ENCODE data around the gene PPP4C. TPM values are rescaled to one million over a fixed set of nuclear protein-coding genes. Genes with fewer than 3 reads are reported as not detected.

The PPP4C gene
- polyA plus RNA-seq, 10 donors = 44.3 to 78.8 (median 57.1) TPM

DNA sequence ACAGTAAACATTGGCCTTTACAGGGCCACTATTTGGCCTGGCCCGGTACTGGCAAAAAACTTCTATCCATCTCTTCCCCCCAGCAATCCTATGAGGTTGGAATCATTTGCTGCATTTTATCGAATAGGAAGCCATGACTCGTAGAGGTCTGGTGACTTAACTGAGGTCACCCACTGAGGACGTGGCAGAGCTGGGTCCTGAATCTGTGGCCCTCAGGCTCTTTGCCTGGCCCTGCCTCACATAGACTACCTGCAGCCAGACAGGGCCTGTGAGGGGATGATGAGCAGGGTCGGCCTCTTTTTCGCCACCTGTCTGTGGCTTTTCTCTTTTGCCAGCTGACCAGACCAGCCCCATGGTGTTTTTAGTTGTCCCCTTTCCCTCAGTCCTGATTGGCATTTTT lies 1.9 kb downstream of the PPP4C start:
- DNase-seq = no peak

DNA sequence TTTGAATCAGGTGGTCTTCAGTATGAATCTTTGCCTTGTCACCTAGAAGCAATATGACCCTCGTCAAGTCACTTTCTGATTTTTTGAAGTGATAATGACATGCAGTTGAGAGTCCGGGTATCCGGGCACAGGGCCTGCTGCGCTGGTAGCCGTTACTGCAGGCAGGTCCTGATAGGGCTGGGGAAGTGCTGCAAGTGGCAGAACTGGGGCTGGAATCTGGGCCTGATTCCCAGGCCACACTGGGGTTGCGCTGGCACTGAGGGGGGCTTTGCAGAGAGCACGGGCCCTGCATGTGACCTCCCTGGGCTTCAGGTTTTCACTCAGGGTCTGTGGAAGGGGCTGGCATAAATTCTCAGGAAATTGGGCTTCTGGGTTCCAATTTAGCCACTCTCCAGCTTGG lies 3.0 kb downstream of the PPP4C start:
- no peak for DNase-seq

DNA sequence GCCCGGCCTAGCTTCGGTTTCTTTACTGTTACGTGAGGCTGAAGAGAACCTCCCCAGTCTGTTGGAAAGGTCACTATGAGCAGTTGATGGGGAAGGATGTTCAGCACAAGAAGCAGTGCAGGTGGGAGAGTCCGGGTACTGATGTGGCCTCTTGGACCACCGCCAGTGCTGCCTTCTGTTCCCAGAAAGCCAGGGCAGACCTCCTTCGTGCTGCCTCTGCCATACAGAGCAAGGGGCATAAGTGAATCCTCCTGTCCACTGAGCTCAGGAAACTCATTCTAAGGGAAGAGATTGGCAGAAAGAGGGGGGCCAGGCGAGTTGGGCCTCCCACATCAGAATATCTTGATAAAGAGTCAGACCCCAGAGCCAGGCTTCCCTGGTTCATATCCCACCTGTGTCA lies 3.7 kb downstream of the PPP4C start:
- DNase-seq = no peak

DNA sequence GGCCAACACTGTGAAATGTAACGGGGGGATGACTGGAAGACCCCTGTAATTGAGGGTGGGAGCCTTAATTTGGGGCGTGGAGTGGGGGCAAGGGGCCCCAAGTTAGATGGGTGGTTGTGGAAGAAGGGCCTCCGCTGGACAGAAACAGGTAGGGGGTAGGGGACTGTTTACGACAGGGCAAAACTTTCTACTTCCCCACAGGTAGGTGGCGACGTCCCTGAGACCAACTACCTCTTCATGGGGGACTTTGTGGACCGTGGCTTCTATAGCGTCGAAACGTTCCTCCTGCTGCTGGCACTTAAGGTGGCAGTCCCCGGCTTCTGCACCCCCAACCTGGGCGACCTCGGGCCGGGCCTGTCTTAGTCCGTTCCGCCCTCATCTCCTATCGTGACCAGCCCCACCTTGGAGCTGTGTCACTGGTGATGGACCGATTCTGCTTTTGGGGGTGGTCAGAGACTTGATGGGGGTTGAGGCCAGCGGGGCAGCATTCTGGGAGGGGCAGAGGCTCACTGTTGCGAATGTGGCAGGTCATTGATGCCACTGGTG lies 6.8 kb downstream of the PPP4C start:
- no peak for DNase-seq

GRCh38 chr16:30083216-30084055 lies 7.6 kb downstream of the PPP4C start:
- no peak for DNase-seq

DNA sequence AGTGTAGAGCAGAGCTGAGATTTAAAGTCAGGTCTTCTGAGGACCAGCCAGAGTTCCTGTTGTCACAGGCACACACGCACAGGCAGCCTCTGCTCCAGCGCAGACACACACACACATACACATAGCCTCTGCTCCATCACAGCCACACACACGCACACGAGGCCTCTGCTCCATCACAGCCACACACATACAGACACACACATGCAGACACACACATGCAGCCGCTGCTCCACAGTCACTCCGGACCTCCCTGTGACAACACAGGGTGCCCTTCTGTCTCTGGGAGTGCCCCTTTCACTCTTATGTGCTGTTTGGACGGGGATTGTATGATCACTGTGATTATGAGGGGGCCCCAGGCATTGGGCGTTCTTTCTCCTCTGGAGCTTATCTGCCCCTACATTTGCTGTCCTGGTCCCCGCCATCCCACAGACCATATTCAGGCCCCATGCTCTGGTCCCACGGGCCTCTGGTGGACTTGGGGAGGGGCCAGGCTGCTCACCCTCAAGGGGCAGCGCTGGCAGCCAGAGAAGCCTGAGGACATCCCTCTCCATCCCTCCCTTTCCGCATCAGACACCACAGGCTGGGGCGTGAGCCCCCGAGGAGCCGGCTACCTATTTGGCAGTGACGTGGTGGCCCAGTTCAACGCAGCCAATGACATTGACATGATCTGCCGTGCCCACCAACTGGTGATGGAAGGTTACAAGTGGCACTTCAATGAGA lies 8.5 kb downstream of the PPP4C start:
- no peak for DNase-seq

DNA sequence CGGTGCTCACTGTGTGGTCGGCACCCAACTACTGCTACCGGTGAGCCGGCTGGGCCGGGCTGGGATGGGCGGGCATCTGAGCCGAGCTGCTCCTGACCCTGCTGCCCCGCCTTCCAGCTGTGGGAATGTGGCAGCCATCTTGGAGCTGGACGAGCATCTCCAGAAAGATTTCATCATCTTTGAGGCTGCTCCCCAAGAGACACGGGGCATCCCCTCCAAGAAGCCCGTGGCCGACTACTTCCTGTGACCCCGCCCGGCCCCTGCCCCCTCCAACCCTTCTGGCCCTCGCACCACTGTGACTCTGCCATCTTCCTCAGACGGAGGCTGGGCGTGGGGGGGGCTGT lies 9.0 kb downstream of the PPP4C start:
- DNase-seq = no peak

DNA sequence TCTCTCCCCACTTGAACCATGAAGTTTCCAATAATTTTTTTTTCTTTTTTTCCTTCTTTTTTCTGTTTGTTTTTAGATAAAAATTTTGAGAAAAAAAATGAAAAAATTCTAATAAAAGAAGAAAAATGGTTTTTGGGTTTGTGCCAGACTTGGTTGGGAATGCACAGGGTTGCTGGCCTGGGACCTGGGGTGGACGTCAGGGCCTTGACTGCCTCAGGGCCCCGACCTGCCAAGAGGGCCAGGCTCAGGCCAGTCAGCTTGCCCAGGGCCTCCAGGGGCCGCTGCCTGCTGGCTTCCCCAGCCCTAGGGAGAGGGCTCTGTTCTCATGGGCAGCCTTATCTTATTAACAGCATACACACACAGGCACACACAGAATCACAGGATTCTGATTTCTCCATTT lies 9.5 kb downstream of the PPP4C start:
- DNase-seq = no peak

GRCh38 chr16:30085820-30086219 lies 10.0 kb downstream of the PPP4C start:
- DNase-seq = no peak

DNA sequence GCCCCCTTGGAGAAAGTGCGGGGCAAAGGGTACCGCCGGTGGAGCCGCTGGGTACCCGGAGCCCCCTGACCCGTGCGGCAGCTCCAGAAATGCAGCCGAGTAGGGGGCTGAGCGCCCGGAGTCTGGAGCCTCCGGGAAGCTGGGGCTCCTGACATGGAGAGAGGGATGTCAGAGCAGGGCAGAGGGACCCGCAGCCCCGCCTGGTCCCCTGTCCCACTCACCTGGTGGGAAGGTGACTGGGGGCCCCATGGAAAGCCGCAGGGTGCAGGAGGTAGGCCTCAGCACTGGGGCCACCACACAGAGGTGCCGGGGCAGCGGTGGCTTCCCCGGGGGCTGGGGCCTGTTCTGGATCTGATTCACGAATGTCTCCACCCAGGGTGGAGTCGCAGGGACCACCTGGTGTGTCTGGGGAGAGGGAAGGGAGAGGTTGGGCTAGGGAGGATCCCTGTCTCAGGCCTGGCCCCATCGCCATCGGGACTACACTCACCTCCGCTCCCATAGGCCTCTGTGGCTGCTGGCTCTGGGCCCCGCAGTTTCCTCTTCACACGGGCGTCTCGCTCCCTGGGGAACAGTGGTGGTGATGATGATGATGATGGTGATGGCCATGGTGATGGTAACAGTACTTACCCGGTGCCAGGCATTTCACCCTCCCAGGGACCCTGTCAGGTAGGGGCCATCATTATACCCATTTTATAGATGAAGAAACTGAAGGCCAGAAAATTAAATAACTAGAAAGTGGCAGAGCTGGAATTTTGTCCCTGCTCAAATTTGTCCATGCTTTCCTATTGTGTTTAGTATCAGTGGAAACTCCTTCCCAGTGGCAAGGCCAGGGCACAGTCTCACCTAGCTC lies 10.7 kb downstream of the PPP4C start:
- no peak for DNase-seq

- no peak for DNase-seq
These were observed 11.5 kb downstream of the PPP4C start for GRCh38 chr16:30087181-30087898.

DNA sequence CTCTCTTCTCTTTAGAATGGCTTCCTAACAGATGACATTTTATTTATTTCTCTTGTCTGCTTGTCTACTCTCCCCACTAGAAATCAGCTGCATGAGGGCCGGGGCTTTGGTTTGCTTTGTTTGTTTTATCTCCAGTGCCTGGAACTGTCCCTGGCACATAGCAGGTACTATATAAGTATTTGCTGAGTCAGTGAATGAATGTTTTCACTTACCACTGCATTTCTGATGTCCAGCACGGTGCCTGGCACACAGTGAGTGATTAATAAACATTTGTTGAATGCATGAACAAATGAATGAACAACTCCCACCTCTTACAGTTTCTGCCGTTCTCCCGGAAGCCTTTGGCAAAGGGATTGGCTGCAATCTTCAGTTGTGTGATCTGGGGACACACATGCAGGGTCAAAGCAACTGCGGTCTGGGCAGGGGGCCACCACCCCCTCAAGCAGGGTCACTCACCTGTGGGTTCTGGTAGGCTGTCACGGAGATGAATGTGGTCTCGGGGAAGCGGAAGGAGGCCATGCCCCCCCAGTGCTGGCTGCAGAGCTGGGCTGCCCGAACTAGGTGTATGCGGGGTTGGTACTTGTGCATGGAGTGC lies 12.5 kb downstream of the PPP4C start:
- DNase-seq = no peak

DNA sequence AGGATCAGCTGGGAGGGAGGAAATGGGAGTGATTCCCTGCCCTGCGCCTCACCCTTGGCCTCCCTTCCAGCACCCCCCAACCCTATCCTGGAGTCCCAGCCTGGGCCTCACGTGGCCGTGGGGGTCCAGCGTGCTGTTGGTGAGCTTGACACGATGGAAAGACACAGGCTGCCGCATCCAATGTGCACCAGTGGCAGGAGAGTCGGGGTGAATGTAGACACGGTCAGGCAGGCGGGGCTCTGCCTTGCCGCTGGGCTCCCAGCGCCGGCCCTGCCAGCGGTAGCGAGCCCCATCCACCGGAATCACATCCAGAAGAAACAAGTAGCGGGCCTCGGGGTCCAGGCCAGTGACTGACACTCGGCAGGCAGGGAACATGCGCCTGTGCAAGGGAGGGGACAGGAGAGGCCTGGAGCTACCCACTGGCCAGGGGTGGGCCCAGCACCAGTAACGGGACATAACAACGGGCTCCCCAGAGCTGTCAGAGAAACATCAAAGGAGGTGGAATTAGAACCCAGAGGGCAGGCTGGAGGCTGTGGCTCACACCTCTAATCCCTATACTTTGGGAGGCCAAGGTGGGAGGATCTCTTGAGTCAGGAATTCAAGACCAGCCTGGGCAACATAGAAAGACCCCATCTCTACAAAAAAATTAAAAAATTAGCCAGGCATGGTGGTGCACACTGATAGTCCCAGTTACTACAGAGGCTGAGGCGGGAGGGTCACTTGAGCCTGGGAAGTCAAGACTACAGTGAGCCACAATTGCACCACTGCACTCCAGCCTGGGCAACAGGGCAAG lies 13.2 kb downstream of the PPP4C start:
- no peak for DNase-seq

DNA sequence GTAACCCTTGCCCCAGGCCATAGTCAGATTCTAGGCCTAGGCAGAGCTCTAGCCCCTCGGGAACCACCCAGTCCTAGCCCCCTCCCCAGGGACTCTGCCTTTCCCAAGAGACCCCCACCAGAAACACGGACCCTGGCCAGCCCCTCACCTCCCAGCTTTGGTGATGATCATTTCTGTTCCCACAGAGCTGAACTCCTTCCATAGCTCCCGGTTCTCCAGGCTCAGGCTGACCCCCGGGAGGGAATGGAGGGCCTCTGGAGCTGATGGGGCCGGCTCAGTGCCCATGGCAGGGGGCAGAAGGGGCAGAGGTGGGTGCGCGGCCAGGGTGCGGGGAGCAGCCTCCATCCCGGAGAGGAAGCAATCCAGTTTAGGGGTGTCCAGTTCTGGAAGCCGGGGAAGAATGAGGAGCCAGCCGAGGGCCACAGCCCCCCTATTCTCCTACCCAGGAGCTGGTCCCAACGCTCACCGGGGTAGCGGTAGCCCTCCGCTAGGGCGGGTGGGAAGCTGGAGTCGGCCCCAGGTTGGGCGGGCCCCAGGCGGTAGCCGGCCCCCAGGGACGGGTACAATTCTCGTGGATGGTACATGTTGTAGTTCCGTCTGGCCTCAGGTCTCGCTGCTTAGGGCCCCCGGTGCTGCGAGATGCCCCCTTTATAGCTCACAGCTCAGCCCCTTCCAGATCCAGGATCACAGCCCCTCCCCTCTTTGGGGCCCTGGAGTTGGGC lies 15.0 kb downstream of the PPP4C start:
- no peak for DNase-seq

DNA sequence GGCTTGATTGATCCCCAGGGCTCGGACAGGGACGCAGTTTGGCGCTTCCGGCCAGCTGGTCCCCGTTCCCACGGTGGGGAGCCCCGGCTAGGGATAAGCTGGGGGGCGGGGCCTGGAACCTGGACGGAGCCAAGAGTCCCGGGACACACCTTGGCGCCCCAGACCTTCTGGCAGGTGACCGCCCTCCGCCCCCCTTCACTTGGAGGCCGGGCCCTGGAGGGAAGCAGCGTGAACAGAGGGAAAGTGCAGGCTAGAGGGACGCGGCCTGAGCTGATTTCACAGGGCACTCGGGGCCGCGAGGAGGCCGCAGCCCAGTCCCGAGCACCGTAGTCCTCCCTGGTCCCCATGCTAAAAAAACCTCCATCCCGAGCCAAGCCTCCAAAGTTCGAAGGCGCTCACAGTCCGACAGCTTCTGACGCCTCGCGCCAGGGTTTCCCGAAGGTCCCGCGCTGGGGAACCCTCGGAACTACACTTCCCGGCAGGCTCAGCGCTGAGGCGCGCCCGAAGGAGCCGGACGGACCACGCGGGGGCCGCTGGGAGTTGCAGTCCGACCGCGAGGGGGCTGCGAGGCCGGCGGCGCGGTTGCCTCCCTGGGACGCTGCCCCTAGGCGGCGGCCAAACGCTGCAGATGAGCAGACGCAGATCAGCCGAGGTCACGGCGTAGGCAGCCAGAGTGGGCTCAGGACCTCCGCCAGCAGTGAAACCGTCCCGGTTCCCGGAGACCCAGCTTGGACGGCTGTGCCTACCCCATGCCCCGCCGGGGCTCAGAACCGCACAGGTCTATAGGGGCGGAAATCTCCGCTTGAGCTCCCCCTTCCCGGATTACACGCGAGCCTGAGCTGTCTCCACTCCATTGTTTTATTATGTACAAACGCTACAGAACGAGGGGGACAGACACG lies 15.9 kb downstream of the PPP4C start, which contains the start of gene TBX6:
Gene TBX6 (minus strand): TSS at position 451 of the 899 bp plus-strand sequence. CDS start 731 bp downstream, outside the sequence.
- peak; percentile 89 to 97 (median 94) for DNase-seq

DNA sequence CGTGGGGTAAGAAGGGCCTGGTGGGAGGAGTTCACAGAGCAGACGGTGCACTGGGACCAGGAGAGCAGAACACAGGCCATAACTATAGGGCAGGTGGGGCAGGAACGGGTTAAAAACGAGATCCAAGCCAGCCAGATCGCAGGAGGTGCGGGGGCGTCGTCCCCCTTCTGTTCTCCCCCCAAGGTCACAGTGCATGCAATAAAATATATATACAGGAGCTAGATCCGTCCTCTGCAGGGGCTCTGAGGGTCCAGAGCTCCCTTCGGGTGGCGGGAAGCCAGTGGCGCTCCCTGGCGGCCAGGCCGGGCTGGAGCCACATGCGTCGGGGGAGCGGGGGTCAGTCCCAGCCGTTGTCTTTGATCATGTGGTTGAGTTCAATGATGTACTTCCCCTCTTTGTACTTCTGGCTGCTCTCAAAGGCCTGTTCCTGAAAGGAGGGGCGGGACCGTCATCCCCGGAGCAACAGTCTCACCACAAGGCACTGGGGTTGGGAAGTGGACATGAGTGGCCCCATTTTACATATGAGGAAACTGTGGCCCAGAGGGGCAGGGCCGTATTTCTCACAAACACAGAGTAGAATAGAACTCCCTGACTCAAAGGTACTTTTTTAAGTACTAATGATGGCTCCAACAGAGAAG lies 16.7 kb downstream of the PPP4C start:
- peak in 2 of 3 donors; percentile 55 to 76 for DNase-seq

- DNase-seq = no peak
These were observed 18.9 kb downstream of the PPP4C start for GRCh38 chr16:30094541-30095165.
